H1 (cell line): Measurements from ENCODE around the gene CERT1. TPM values are rescaled to one million over a fixed set of nuclear protein-coding genes. Genes with fewer than 3 reads are reported as not detected.

ENCODE experiments used
- CTBP2 ChIP-seq: IDR thresholded peaks from 2 replicates; pipeline ENCODE4 v1.7.0; 2011; ENCODE audit warnings: borderline replicate concordance, mild to moderate bottlenecking, moderate library complexity, mixed read lengths, low read length; ENCODE audit not compliant: insufficient read depth, insufficient read length
- NANOG ChIP-seq: IDR thresholded peaks from 2 replicates; pipeline ENCODE4 v1.6.1; 2011; ENCODE audit warnings: low read length, low read depth, mild to moderate bottlenecking, inconsistent platforms; ENCODE audit not compliant: insufficient read depth, poor library complexity, severe bottlenecking
- SIRT6 ChIP-seq: IDR thresholded peaks from one replicate; pipeline ENCODE4 v1.7.1; 2012; ENCODE audit warnings: low read length, inconsistent platforms
- polyA plus RNA-seq, 7 experiments: library from polyadenylated mRNA; depleted of rRNA in 3 of 7; stranded (reverse) in 5 of 7; unstranded in 2 of 7; fragments of >200 nt in 5 of 7; fragments of 200-250 nt in 2 of 7; gene quantifications; 1 replicate in 5 of 7; 2 replicates in 1 of 7; 4 replicates in 1 of 7; pipeline versions ENCODE4 v1.2.1 to v1.2.3, GENCODE V29; 2011 to 2013; ENCODE audit warnings: missing spikeins in 2 of 7, mixed read lengths in 2 of 7
- total RNA-seq: library from RNA; stranded (reverse); fragmentation: NEBNext Ultra II Directional; extraction: Animal tissue kit (Norgen Biotek cat#: 25700); gene quantifications from 2 replicates; pipeline ENCODE4 v1.2.1, GENCODE V29; 2021

The CERT1 gene
- total and polyA plus RNA-seq, 2 of the 8 experiments (the other 6 are each of a cell fraction or from before 2014, with no cell fraction given), result 7.8 to 55.3 TPM

- TF ChIP-seq CTBP2, result no peak
- no peak for TF ChIP-seq NANOG
- TF ChIP-seq SIRT6, result no peak
Observed at GRCh38 chr5:75373862-75374261, 137.6 kb downstream of the CERT1 start (continued).
